Fibroblast of the conjunctiva (primary cell): ENCODE results near the gene BCL7C.
A peak's percentile ranks its signal among the peaks of the same experiment; 100 is the strongest.
"Not testable (repeated sequence)": the region's sequence is repeated elsewhere in the genome, so short reads cannot be mapped to it uniquely, and the experiment has no call there.

Source experiments
- DNase-seq: peaks from one replicate; pipeline ENCODE4 v3.0.0-alpha.2; 2010; ENCODE audit warnings: low read depth

BCL7C gene

GRCh38 chr16:30893744-30894539, at the start of gene BCL7C:
BCL7C (minus strand) TSS chr16:30894077; CDS start chr16:30893944, 133 bp downstream.
- DNase-seq, result peak; percentile 75

GRCh38 chr16:30942426-30942806, 48.5 kb upstream of the BCL7C start:
- DNase-seq, result no peak

GRCh38 chr16:30941600-30942425, 47.9 kb upstream of the BCL7C start:
- DNase-seq, result no peak

GRCh38 chr16:30939571-30939970, 45.7 kb upstream of the BCL7C start:
- DNase-seq, result not testable (repeated sequence)

GRCh38 chr16:30937692-30938091, 43.8 kb upstream of the BCL7C start:
- no peak for DNase-seq

- no peak for DNase-seq
Measured at GRCh38 chr16:30934827-30935557, 41.1 kb upstream of the BCL7C start.

GRCh38 chr16:30931068-30931650, 37.3 kb upstream of the BCL7C start:
- DNase-seq, result no peak

- no peak for DNase-seq
Measured at GRCh38 chr16:30930160-30930571, 36.3 kb upstream of the BCL7C start.

- no peak for DNase-seq
Measured at GRCh38 chr16:30929167-30929566, 35.3 kb upstream of the BCL7C start.

GRCh38 chr16:30928390-30928789, 34.5 kb upstream of the BCL7C start:
- DNase-seq, result no peak

- no peak for DNase-seq
Measured at GRCh38 chr16:30927789-30928378, 34.0 kb upstream of the BCL7C start.

- DNase-seq, result no peak
Measured at GRCh38 chr16:30926937-30927788, 33.3 kb upstream of the BCL7C start.

GRCh38 chr16:30925995-30926811, 32.3 kb upstream of the BCL7C start:
- DNase-seq, result no peak

GRCh38 chr16:30925632-30925987, 31.7 kb upstream of the BCL7C start:
- DNase-seq, result no peak

GRCh38 chr16:30924913-30925631, 31.2 kb upstream of the BCL7C start:
- no peak for DNase-seq

- no peak for DNase-seq
Measured at GRCh38 chr16:30924076-30924912, 30.4 kb upstream of the BCL7C start.

- DNase-seq, result no peak
Measured at GRCh38 chr16:30923554-30924075, 29.7 kb upstream of the BCL7C start, which contains the start of gene FBXL19. FBXL19 (plus strand) TSS chr16:30923572; CDS start chr16:30925755, 2,183 bp downstream.

GRCh38 chr16:30922960-30923535, 29.2 kb upstream of the BCL7C start:
- peak; percentile 100 for DNase-seq
